PC-9 (cell line): Measurements from ENCODE around the gene TEX55. TPM values are rescaled to one million over a fixed set of nuclear protein-coding genes. Genes with fewer than 3 reads are reported as not detected.

Experiments used
- BruUV-seq: library from RNA; stranded (reverse); fragments of 400-500 nt; replicated peaks from 2 replicates; lab custom pipeline; 2021; lab: Mats Ljungman, UMichigan
- CTCF ChIA-PET: fragments of 300-600 bp; sonication (Branson Sonifier 250); formaldehyde crosslinking; loops from one replicate; lab custom pipeline; 2022; ENCODE audit warnings: antibody characterized with exemption; lab: Charles Lee
- POLR2A ChIA-PET: fragments of 300-600 bp; sonication (Branson Sonifier 250); formaldehyde crosslinking; loops from one replicate; lab custom pipeline; 2022; ENCODE audit warnings: antibody characterized with exemption; ENCODE audit not compliant: unreplicated experiment; lab: Charles Lee
- DNase-seq, 2 experiments: peaks; one replicate each; pipeline versions ENCODE4 v3.0.0 to v3.0.0-alpha.2; 2015 to 2022; ENCODE audit warnings: mixed read lengths in 1 of 2
- H2AFZ ChIP-seq: fragments of 200-600 bp; sonication (generic); 2 replicates; pipeline ENCODE4 v1.8.1; 2017; ENCODE audit warnings: antibody characterized with exemption
- H3F3A ChIP-seq: fragments of 200-600 bp; sonication (generic); 2 replicates; pipeline ENCODE4 v1.8.1; 2017; ENCODE audit warnings: antibody characterized with exemption, mild to moderate bottlenecking, low read depth; ENCODE audit not compliant: insufficient read depth
- H3K27ac ChIP-seq: fragments of 200-600 bp; sonication (generic); 2 replicates; pipeline ENCODE4 v1.6.1; 2016; ENCODE audit warnings: mixed run types
- H3K27me3 ChIP-seq: fragments of 200-600 bp; sonication (generic); 2 replicates; pipeline ENCODE4 v1.6.1; 2016; ENCODE audit warnings: low read depth, mixed run types; ENCODE audit not compliant: insufficient read depth
- H3K36me3 ChIP-seq: fragments of 200-600 bp; sonication (generic); 2 replicates; pipeline ENCODE4 v1.6.1; 2016; ENCODE audit warnings: low read depth, mixed run types
- H3K4me1 ChIP-seq: fragments of 200-600 bp; sonication (generic); replicated peaks from 2 replicates; pipeline ENCODE4 v1.6.1; 2016; ENCODE audit warnings: mixed run types; ENCODE audit not compliant: insufficient read depth
- H3K4me2 ChIP-seq: fragments of 200-600 bp; sonication (generic); 2 replicates; pipeline ENCODE4 v1.6.1; 2017; ENCODE audit warnings: mixed run types
- H3K4me3 ChIP-seq: fragments of 200-600 bp; sonication (generic); 2 replicates; pipeline ENCODE4 v1.6.1; 2016; ENCODE audit warnings: mixed run types
- H3K79me2 ChIP-seq: fragments of 200-600 bp; sonication (generic); 2 replicates; pipeline ENCODE4 v1.6.1; 2017; ENCODE audit warnings: low read depth, mixed run types
- H3K9me2 ChIP-seq: fragments of 200-600 bp; sonication (generic); 2 replicates; pipeline ENCODE4 v1.8.1; 2017; ENCODE audit warnings: mild to moderate bottlenecking; ENCODE audit not compliant: insufficient read depth
- H3K9me3 ChIP-seq: fragments of 200-600 bp; sonication (generic); 2 replicates; pipeline ENCODE4 v1.8.1; 2016; ENCODE audit warnings: low read depth; ENCODE audit not compliant: insufficient read depth
- H4K20me1 ChIP-seq: fragments of 200-600 bp; sonication (generic); 2 replicates; pipeline ENCODE4 v1.8.1; 2017; ENCODE audit not compliant: insufficient read depth
- CTCF ChIP-seq: fragments of 200-600 bp; sonication (generic); conservative IDR thresholded peaks from 2 replicates; pipeline ENCODE4 v1.6.1; 2017; ENCODE audit warnings: mixed run types, antibody characterized with exemption, mild to moderate bottlenecking, moderate library complexity
- EZH2 ChIP-seq: fragments of 200-600 bp; sonication (generic); IDR thresholded peaks from 2 replicates; pipeline ENCODE4 v1.8.0; 2017; ENCODE audit warnings: antibody characterized with exemption, low read depth
- intact Hi-C: fragments of 100-400 bp; cut with micrococcal nuclease; formaldehyde crosslinking; loops from one replicate; pipeline ENCODE4 v1.10.0; 2022; ENCODE audit not compliant: unreplicated experiment
- total RNA-seq: library from RNA; stranded (reverse); gene quantifications from 2 replicates; pipeline ENCODE4 v1.2.3, GENCODE V29; 2021

TEX55 gene
- total RNA-seq, 1 experiment from 2014 or later: not detected

DNA sequence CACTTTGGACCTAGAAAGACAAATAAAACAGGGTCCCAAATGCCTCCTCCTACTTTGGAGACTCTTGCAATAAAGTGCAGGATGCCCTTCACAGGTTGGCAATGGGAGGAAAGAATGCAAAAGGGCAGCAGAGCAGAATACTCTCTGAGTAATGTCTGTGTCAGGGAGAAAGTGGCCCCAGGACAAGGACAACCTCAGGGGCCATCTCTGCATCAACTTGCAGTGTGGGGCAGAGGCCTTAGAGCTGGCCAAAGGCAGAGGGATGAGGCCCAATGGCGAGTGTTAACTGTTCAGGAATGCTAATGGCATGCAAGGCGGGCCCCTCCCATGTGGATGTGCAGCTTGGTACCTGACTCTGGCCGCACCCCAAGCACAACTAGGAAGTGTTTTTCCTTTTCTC lies 35.8 kb downstream of the TEX55 start:
- H3K4me3 ChIP-seq: no peak overlapping the region
- intact Hi-C loops: no loop called here
- H3K9me3 ChIP-seq: no peaks in the 10 kb centered on the region
- ChIA-PET POLR2A (interaction anchor here (0.6 to 1.1 kb wide), 3 partner anchors 76 to 914 kb away, joined by 4 to 5 read pairs (median 4); no protein-coding TSS in a partner anchor), CTCF (interaction anchor here (1.6 kb wide), 1 partner anchor 60 kb away, joined by 5 read pairs; no protein-coding TSS in a partner anchor)
- BruUV-seq: no TSS peak
- peak; percentile 83 to 92 for DNase-seq
- H3K36me3 ChIP-seq: no peaks in the 10 kb centered on the region
- TF ChIP-seq EZH2 (no peak), CTCF (no peak)
- H3K79me2 ChIP-seq: no peaks in the 10 kb centered on the region
- no peaks in the 10 kb centered on the region; the same call in 1 of the 2 replicates for H3K9me2 ChIP-seq
- H3K27me3 ChIP-seq: no peaks in the 10 kb centered on the region
- peak overlapping the region; percentile 47; the same call in 1 of the 2 replicates for H3K4me2 ChIP-seq
- peak overlapping the region; percentile 65; the same call in 1 of the 2 replicates for H2AFZ ChIP-seq
- H3F3A ChIP-seq: peaks cover 45% of the 10 kb centered on the region
- H4K20me1 ChIP-seq: no peaks in the 10 kb centered on the region
- peak overlapping the region; percentile 81 for H3K27ac ChIP-seq
- H3K4me1 ChIP-seq: peaks cover 67% of the 10 kb centered on the region

GRCh38 chr3:119184111-119184510 lies 38.1 kb downstream of the TEX55 start:
- H3K27ac ChIP-seq: peak overlapping the region; percentile 89
- peak overlapping the region; percentile 53 for H3K4me2 ChIP-seq
- H3F3A ChIP-seq: peaks cover 35% of the 10 kb centered on the region
- TF ChIP-seq CTCF: no peak
- H3K4me1 ChIP-seq: peaks cover 57% of the 10 kb centered on the region
- no peaks in the 10 kb centered on the region; the same call in 1 of the 2 replicates for H3K9me2 ChIP-seq
- no peak overlapping the region for H3K4me3 ChIP-seq
- H3K9me3 ChIP-seq: no peaks in the 10 kb centered on the region
- POLR2A ChIA-PET: interaction anchor here (0.6 to 0.9 kb wide), 2 partner anchors 75 to 223 kb away, joined by 3 to 4 read pairs; no protein-coding TSS in a partner anchor
- H3K36me3 ChIP-seq: no peaks in the 10 kb centered on the region
- H3K27me3 ChIP-seq: no peaks in the 10 kb centered on the region
- no peaks in the 10 kb centered on the region for H4K20me1 ChIP-seq
- BruUV-seq: TSS peak; percentile 85
- H3K79me2 ChIP-seq: no peaks in the 10 kb centered on the region
- CTCF ChIA-PET: interaction anchor here (0.6 kb wide), 2 partner anchors 24 to 1377 kb away, joined by 3 read pairs; no protein-coding TSS in a partner anchor
- no peak for DNase-seq
- H2AFZ ChIP-seq: no peak overlapping the region
- intact Hi-C loops: no loop called here

- Histone ChIP-seq H3K9me2 (no peaks in the 10 kb centered on the region; the same call in 1 of the 2 replicates), H3K79me2 (no peaks in the 10 kb centered on the region), H3K36me3 (no peaks in the 10 kb centered on the region), H3K4me1 (peaks cover 57% of the 10 kb centered on the region), H3K4me2 (peak overlapping the region; percentile 53), H4K20me1 (no peaks in the 10 kb centered on the region), H3K9me3 (no peaks in the 10 kb centered on the region), H3K27me3 (no peaks in the 10 kb centered on the region), H3F3A (peaks cover 35% of the 10 kb centered on the region), H3K4me3 (no peak overlapping the region), H2AFZ (no peak overlapping the region), H3K27ac (peak overlapping the region; percentile 89)
- intact Hi-C loops: loop anchor here (1.0 kb wide), 1 partner anchor 40 kb away; no protein-coding TSS in a partner anchor
- TF ChIP-seq CTCF (no peak), EZH2 (no peak)
- CTCF ChIA-PET: no interaction called here
- no TSS peak for BruUV-seq
- POLR2A ChIA-PET: interaction anchor here (0.6 to 0.9 kb wide), 3 partner anchors 74 to 234 kb away, joined by 3 to 7 read pairs (median 4); no protein-coding TSS in a partner anchor
- DNase-seq: peak; percentile 31 to 92
These were observed 39.0 kb downstream of the TEX55 start for GRCh38 chr3:119184796-119185570.
